ENCODE data around the gene ZNF165. TPM values are rescaled to one million over a fixed set of nuclear protein-coding genes. Genes with fewer than 3 reads are reported as not detected.
"Not testable (repeated sequence)": the region's sequence is repeated elsewhere in the genome, so short reads cannot be mapped to it uniquely, and the experiment has no call there.

ZNF165 gene
- polyA plus RNA-seq (ENCODE audit: insufficient read length) = 0.34 TPM

GRCh38 chr6:28080381-28080630 is at the start of gene ZNF165:
Gene ZNF165, plus strand, starts transcription at chr6:28080568. Its CDS starts 4,913 bp downstream, at chr6:28085481.
- DNase-seq (ENCODE audit: low read depth) = not testable (repeated sequence)

GRCh38 chr6:28053584-28053983 is 26.8 kb upstream of the ZNF165 start:
- DNase-seq (ENCODE audit: low read depth) = no peak

DNA sequence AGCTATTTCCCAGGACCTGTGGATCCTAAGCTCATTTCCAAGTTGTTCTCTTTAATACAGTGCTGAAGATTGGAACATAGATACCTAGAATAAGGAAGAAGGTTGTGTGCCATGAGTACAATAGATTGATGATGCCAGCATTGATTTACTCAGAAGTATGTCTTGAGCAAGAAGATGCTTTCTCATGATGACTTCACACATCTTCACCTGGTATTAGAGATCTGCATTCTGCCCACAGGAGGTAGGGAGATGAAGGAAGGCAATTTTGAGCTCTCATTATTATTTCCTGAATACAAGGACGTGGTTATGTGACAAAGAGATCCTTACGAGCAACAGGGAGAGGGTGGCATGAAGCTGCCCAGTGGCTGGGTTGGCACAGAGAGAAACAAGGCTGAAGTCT is 20.0 kb upstream of the ZNF165 start:
- DNase-seq (ENCODE audit: low read depth) = no peak

- DNase-seq (ENCODE audit: low read depth) = no peak
These were observed 16.1 kb upstream of the ZNF165 start for GRCh38 chr6:28064272-28064671.

GRCh38 chr6:28068067-28068466 is 12.3 kb upstream of the ZNF165 start:
- no peak for DNase-seq (ENCODE audit: low read depth)

DNA sequence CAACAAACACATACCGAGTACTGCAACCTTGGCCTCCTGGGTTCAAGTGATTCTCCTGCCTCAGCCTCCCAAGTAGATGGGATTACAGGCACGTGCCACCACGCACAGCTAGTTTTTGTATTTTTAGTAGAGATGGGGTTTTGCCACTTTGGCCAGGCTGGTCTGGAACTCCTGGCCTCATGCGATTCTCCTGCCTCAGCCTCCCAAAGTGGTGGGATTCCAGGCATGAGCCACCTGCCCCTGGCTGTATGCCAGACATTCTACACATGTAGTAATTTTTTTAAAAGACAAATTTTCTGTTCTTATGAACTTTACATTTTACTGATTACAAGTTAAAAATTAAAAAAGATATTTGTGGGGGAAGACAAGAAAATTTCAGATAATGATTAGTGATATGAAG is 9.4 kb upstream of the ZNF165 start:
- DNase-seq (ENCODE audit: low read depth) = not testable (repeated sequence)

DNA sequence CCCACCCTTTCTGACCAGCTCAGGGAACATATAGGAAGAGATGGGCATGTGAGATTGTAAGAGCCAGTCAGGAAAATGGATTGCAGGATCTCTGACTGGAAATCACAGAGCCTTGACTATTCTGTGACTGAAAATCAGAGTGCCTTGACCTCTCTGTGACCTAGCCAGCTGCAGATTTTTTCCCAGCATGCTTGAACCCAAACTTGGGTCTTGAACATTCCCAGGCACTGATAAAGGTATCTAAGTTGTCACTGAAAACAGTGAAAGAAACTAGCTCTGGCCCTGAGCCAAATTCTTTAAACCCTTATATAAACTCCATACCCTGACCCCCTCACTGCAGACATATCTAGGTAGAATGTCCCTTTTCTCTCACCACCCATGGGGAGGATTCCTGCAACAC is 2.3 kb upstream of the ZNF165 start:
- no peak for DNase-seq (ENCODE audit: low read depth)

GRCh38 chr6:28078836-28079235 is 1.5 kb upstream of the ZNF165 start:
- DNase-seq (ENCODE audit: low read depth) = no peak

DNA sequence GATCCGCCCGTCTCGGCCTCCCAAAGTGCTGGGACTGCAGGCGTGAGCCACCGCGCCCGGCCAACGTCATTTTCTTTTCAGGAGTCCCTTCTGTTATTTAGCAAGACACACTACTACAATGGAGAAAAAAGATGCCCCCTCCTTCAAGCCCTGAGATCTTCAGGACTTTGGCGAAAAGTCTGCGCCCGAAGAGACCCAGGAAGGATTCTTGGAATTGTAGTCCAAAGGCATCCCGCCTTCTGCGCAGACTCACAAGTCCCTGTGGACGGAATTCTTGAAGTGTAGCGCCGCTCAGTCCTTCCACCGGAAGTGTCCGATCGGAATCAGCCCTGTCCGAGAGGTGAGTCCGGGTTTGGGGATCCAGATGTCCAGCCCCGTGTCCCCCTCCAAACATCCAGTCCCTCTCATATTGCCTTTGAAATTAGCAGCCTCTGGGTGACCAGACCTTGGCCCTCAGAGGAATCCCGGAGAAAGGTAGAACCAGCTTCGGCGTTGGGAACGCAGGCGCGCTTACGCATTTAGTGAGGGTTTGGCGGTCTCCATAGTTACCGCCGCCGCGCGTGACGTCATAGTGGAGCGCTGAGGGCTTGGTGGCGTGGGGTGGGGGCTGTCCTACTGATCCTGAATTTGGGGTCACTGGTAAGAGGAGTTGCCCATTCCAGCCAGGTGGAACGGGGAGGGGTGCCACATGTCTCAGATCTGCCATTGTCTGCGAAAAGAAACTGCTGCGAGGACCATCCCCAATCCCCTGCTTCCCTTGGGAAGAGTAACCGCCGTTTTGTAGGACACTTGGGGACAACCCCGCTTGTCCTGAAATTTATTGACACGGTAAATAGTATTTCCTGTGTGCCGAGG is 490 bp downstream of the ZNF165 start:
- DNase-seq (ENCODE audit: low read depth) = peak; percentile 96

- DNase-seq (ENCODE audit: low read depth) = no peak
These were observed 1.1 kb downstream of the ZNF165 start for GRCh38 chr6:28081486-28081751.

DNA sequence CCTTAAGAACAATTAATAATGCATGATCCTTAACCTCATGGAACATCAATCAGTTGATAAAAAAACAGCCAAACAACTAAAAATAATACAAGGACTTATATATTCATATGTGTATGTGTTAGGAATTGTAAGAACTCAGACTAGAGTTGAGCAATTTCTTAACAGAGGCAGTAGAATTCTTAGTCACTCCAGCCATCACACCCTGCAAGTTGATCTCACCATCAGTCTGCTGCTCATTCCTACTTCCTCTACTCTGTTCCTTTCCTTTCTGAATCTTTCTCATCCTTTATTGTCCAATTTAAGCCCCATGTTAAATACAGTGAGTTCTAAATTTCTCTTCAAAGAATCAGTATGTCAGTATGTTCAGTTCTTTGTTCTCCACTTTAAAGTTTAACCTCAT is 2.6 kb downstream of the ZNF165 start:
- DNase-seq (ENCODE audit: low read depth) = no peak

GRCh38 chr6:28089054-28089453 is 8.7 kb downstream of the ZNF165 start:
- DNase-seq (ENCODE audit: low read depth) = no peak

- DNase-seq (ENCODE audit: low read depth) = no peak
These were observed 10.7 kb downstream of the ZNF165 start for GRCh38 chr6:28090917-28091586.

- not testable (repeated sequence) for DNase-seq (ENCODE audit: low read depth)
These were observed 21.9 kb downstream of the ZNF165 start for GRCh38 chr6:28102222-28102621.

- not testable (repeated sequence) for DNase-seq (ENCODE audit: low read depth)
These were observed 22.3 kb downstream of the ZNF165 start for GRCh38 chr6:28102699-28103098.

- no peak for DNase-seq (ENCODE audit: low read depth)
These were observed 24.2 kb downstream of the ZNF165 start for GRCh38 chr6:28104392-28105244.

GRCh38 chr6:28105245-28105639 is 24.9 kb downstream of the ZNF165 start:
- DNase-seq (ENCODE audit: low read depth) = no peak

- DNase-seq (ENCODE audit: low read depth) = no peak
These were observed 27.1 kb downstream of the ZNF165 start for GRCh38 chr6:28107506-28107905.

DNA sequence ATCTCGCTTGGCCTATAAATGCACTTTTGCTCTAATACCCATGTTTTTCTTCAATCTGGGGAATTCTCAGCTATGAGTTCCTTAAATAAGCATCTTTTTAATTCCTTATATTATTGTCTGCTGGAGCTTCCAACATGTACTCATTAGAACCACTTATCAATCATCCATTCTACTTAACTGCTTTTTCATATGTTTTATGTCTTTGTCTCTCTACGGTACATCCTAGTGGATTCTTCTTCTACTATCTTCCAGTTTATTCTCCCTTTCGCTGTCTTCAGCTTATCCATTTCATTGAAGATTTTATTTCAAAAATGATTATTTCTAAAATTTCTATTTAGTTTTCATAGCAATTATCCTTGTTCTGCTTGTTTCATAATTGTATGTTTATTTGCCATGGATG is 31.6 kb downstream of the ZNF165 start:
- DNase-seq (ENCODE audit: low read depth) = no peak

GRCh38 chr6:28115799-28116198 is 35.4 kb downstream of the ZNF165 start:
- DNase-seq (ENCODE audit: low read depth) = no peak

- DNase-seq (ENCODE audit: low read depth) = no peak
These were observed 37.1 kb downstream of the ZNF165 start for GRCh38 chr6:28117386-28118050.

DNA sequence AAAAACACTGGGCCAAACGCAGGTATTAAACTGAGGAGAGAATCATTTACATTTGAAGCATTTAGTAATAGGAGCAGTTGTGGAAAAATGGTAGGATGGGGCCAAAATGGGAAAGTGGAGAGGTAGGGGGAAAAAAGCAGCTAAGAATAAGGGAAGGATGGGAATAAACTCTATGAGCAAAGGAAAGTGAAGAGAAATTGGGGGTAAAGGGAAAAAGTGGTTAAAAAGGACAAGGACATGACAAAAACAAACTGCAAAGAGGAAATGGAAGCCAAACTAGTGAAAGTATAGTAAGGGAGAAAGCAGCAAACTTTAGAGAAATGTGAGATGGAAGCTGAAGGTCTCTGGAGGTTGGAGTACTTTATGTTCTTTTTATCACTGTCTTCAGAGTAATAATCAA is 37.8 kb downstream of the ZNF165 start:
- DNase-seq (ENCODE audit: low read depth) = no peak

All from forelimb muscle (tissue), 1 donor.